Measurements from ENCODE around the gene TMEM38B.

DNA sequence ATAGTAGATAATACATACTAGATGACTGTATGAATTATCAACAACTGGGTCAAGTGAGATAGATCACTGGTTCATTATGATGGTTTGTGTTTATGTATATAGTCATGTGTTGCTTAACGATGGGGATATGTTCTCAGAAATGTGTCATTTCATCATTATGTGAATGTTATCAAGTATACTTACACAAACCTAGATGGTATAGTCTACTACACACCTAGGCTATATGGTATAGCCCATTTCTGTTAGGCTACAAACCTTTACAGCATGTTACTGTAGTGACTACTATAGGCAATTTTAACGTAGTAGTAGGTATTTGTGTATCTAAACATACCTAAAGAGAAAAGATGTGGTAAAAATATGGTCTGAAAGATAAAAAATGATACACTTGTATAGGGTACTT, 31.0 kb downstream of the TMEM38B start:
- no peak for TF ChIP-seq EZH2 (IDR thresholded peaks at IDR 0.05; ENCODE audit: low read depth)
- TF ChIP-seq, protein P1, sequence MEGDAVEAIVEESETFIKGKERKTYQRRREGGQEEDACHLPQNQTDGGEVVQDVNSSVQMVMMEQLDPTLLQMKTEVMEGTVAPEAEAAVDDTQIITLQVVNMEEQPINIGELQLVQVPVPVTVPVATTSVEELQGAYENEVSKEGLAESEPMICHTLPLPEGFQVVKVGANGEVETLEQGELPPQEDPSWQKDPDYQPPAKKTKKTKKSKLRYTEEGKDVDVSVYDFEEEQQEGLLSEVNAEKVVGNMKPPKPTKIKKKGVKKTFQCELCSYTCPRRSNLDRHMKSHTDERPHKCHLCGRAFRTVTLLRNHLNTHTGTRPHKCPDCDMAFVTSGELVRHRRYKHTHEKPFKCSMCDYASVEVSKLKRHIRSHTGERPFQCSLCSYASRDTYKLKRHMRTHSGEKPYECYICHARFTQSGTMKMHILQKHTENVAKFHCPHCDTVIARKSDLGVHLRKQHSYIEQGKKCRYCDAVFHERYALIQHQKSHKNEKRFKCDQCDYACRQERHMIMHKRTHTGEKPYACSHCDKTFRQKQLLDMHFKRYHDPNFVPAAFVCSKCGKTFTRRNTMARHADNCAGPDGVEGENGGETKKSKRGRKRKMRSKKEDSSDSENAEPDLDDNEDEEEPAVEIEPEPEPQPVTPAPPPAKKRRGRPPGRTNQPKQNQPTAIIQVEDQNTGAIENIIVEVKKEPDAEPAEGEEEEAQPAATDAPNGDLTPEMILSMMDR (conservative IDR thresholded peaks at IDR 0.05) = no peak

All from PC-9 (cell line).